Measurements from ENCODE around the gene SUPT20HL2.

DNA sequence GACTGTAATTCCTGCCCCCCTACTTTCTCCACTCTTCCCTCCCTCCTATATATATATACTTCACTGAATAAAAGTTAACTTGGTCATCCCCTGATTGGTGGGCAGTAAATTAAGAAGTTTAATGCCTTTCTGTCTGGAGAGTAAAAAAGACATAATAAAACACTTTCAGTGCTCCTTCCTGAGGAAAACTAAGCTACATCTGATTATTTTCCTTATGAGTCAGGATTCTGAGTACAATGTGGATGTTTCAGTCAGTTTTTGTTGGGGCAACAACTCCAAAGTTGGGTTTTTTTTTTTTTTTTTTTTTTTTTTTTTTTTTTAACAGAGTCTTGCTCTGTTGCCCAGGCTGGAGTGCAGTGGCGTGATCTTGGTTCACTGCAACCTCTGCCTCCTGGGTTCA, 22.0 kb upstream of the SUPT20HL2 start:
- TF ChIP-seq, protein P1, sequence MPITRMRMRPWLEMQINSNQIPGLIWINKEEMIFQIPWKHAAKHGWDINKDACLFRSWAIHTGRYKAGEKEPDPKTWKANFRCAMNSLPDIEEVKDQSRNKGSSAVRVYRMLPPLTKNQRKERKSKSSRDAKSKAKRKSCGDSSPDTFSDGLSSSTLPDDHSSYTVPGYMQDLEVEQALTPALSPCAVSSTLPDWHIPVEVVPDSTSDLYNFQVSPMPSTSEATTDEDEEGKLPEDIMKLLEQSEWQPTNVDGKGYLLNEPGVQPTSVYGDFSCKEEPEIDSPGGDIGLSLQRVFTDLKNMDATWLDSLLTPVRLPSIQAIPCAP (CRISPR knock-in tag; IDR thresholded peaks at IDR 0.05) = no peak
- TF ChIP-seq, protein P2, sequence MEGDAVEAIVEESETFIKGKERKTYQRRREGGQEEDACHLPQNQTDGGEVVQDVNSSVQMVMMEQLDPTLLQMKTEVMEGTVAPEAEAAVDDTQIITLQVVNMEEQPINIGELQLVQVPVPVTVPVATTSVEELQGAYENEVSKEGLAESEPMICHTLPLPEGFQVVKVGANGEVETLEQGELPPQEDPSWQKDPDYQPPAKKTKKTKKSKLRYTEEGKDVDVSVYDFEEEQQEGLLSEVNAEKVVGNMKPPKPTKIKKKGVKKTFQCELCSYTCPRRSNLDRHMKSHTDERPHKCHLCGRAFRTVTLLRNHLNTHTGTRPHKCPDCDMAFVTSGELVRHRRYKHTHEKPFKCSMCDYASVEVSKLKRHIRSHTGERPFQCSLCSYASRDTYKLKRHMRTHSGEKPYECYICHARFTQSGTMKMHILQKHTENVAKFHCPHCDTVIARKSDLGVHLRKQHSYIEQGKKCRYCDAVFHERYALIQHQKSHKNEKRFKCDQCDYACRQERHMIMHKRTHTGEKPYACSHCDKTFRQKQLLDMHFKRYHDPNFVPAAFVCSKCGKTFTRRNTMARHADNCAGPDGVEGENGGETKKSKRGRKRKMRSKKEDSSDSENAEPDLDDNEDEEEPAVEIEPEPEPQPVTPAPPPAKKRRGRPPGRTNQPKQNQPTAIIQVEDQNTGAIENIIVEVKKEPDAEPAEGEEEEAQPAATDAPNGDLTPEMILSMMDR (IDR thresholded peaks at IDR 0.05) = no peak
- TF ChIP-seq ESRRA (CRISPR knock-in tag; IDR thresholded peaks at IDR 0.05; ENCODE audit: borderline replicate concordance) (no peak), TEAD4 (CRISPR knock-in tag; IDR thresholded peaks at IDR 0.05) (no peak), MXD4 (CRISPR knock-in tag; IDR thresholded peaks at IDR 0.05; ENCODE audit: borderline replicate concordance) (no peak)
- TF ChIP-seq, protein P3, sequence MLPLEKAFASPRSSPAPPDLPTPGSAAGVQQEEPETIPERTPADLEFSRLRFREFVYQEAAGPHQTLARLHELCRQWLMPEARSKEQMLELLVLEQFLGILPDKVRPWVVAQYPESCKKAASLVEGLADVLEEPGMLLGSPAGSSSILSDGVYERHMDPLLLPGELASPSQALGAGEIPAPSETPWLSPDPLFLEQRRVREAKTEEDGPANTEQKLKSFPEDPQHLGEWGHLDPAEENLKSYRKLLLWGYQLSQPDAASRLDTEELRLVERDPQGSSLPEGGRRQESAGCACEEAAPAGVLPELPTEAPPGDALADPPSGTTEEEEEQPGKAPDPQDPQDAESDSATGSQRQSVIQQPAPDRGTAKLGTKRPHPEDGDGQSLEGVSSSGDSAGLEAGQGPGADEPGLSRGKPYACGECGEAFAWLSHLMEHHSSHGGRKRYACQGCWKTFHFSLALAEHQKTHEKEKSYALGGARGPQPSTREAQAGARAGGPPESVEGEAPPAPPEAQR (CRISPR knock-in tag; IDR thresholded peaks at IDR 0.05) = no peak

Data from WTC11 (cell line).